ENCODE measurements around the gene KRTAP1-5. TPM values are rescaled to one million over a fixed set of nuclear protein-coding genes. Genes with fewer than 3 reads are reported as not detected.
"Not testable (repeated sequence)": the region's sequence is repeated elsewhere in the genome, so short reads cannot be mapped to it uniquely, and the experiment has no call there.

The KRTAP1-5 gene, protein sequence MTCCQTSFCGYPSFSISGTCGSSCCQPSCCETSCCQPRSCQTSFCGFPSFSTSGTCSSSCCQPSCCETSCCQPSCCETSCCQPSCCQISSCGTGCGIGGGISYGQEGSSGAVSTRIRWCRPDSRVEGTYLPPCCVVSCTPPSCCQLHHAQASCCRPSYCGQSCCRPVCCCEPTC
- not detected for polyA plus RNA-seq (ENCODE audit: insufficient read length)

DNA sequence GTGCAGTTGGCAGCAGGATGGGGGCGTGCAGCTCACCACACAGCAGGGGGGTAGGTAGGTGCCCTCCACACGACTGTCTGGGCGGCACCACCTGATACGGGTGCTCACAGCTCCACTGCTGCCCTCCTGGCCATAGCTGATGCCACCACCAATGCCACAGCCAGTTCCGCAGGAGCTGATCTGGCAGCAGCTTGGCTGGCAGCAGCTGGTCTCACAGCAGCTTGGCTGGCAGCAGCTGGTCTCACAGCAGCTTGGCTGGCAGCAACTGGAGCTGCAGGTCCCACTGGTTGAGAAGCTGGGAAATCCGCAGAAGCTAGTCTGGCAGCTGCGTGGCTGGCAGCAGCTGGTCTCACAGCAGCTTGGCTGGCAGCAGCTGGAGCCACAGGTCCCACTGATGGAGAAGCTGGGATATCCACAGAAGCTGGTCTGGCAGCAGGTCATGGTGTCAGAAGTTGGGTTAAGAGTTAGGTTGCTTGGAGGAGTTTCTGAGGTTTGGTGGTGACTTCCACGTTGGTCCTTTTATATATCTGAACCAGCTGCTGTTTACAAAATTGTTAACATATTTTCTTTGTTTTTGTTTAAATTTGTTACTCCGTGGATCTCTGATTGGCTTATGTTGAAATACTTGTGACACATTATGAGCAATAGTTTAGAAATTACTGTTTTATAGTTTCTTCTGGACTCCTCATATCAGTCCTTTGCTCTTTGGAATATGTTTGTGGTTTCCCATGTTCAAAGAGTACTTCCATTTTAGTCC lies at the start of gene KRTAP1-5:
KRTAP1-5 (minus strand) TSS at position 494 of the 757 bp plus-strand sequence; CDS start at position 441, 53 bp downstream.
- no peak for DNase-seq (ENCODE audit: low read depth)

DNA sequence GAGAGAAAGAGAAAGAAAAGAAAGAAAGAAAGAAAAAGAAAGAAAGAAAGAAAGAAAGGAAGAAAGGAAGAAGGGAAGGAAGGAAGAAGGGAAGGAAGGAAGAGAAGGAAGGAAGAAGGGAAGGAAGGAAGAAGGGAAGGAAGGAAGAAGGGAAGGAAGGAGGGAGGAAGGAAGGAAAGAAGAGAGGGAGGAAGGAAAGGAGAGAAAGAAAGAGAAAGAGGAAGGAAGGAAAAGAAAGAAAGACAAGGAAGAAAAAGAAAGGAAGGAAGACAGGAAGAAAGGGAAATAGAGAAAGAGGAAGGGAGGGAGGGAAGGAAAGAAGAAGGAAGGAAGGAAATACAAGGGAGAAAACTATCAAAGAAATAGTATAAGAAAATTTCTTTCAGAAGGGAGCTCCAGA lies 49.8 kb upstream of the KRTAP1-5 start:
- DNase-seq (ENCODE audit: low read depth) = no peak

DNA sequence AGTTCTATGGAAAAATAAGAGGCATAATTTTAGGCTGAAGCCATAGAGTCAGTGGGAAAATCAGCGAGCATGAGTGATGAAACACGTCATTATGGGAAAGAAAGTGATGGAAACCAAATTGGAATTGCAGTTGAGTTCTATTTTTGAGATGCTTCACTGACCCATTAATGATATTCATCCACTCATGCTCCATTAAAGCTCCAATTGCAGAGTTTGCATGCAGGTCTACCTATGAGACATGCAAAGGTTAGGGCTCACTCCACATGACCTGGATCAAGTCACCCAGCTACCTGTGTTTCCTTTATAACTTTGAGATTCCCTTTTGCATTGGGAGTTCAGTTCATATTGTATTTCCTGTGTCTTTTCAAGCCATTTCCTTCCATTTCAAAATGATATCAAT lies 46.7 kb upstream of the KRTAP1-5 start:
- DNase-seq (ENCODE audit: low read depth) = no peak

DNA sequence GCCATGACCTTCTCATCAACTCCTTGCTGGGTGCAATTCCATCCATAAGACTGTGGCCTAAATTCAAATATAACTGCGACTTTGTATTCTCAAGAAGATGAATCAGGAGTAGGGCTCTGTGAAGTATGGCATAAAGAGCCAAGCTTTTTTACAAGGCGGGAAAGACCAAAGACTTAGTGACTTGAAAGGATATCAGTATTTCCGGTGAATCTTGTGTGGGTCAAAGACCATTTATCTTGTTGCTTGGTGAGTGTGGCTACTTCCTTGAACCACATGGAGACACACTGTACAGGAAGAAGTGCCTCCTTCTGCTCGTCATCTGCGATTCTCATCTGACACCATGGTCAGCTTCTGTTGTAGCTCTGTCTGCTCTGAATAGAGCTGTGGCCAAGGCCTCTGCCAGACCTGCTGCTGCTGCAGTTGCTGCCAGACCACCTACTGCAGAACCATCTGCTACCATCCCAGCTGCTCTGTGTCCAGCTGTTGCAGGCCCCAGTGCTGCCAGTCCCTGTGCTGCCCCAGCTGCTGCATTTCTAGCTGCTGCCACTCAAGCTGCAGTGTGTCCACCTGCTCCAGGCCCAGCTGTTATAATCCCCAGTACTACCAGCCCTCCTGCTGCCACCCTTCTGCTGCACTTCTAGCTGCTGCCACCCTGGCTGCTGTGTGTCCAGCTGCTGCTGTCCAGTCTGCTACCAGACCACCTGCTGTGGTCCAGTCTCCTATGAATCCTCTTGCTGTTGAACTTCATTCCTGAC lies 44.8 kb upstream of the KRTAP1-5 start:
- DNase-seq (ENCODE audit: low read depth) = no peak

DNA sequence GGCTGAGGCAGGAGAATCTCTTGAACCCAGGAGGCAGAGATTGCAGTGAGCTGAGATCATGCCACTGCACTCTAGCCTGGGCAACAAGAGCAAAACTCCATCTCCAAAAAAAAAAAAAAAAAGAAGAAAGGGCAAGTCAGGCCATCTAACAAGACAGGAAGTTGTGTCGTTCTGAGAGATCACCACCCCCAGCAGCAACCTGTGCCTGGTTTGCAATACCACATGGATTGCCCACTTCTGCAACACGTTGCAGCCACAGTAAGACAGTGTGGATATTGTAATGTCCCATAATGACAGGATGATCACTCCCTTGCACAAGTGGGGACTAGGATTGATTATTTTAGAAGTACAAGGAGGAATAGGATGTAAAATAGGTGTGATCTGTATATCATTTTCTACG lies 42.0 kb upstream of the KRTAP1-5 start:
- no peak for DNase-seq (ENCODE audit: low read depth)

DNA sequence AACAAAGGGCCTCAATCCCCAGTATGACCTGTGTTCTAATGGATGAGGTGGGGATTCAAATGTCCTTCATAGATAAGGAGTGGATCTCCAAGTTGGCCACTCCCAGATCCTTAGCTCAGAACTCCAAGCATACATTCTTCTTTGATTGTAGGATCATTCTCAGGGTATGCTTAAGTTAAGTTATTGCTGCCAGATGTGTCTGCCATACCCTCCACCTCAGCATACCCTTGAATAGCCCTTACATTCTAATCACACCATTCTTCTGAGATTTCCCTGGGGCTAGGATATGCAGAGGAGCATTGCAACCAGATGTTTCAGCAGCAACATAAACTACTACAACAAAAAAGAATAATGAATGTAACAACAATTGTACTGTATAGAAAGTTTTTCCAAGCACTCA lies 40.3 kb upstream of the KRTAP1-5 start:
- no peak for DNase-seq (ENCODE audit: low read depth)

DNA sequence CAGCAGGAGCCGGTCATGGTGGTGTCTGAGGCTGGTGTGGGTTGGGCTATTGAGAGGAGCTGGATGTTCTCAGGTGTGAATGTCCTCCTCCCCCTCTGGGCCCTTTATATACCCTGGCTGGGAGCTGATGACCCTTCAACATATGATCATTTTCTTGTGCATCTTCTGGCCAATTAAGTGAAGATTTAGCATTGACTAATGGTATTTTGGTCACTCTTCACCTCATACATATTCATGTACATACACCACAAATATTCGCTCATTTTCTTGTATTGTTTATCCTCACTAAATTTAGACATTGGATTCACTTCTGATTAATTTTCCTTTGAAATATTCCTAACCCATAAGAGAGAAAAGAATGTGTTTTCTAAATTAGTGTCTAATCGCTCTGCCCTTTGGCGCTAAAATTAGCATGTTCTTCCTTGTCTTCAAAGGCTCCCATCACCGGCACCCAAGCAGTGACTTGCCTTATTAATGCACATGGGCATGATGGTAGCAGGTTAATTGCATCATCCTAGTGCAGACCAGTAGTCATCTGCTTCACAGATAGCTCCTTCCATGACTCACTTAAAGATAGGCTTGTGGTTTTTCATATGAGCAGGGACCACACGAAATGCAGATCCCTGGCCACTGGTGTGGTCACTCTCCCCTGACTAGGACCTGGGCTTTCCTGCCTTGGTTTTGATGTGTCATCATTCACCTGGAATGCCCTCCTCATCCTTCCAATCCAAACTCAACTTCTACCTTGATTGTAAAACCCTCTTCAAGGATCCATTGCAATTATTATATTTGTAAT lies 39.0 kb upstream of the KRTAP1-5 start, which contains the start of gene KRTAP2-4:
KRTAP2-4 (minus strand) TSS at position 51 of the 796 bp plus-strand sequence; CDS start at position 17, 34 bp downstream.
- no peak for DNase-seq (ENCODE audit: low read depth)

DNA sequence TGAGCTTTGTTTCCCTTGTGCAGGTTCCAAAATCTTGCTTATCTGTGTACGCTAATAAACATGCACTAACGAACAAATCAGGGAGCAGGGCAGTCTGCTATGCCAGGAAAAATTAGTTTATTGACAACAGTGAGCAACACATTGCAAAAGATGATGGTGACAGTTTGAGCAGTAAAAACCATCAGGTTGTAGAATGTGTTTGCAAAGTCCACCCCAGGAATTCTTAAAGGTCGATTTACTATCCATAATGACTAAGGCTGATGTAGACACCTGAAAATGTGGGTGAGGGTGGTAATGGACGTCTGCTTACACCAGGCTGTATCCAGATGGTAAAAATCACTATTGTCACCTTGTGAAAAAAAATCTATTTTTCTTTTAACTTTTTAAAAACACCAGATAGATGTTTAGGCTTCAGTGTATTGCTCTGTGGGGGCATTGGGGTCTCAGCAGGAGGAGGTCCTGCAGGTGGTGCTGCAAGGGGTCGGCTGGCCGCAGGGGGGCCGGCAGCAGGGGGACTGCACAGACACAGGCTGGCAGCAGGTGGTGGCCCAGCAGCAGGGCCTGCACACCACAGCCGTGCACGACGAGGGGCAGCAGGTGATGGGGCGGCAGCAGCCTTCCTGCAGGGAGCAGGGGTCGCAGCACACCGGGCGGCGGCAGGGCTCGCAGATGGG lies 38.1 kb upstream of the KRTAP1-5 start:
- not testable (repeated sequence) for DNase-seq (ENCODE audit: low read depth)

DNA sequence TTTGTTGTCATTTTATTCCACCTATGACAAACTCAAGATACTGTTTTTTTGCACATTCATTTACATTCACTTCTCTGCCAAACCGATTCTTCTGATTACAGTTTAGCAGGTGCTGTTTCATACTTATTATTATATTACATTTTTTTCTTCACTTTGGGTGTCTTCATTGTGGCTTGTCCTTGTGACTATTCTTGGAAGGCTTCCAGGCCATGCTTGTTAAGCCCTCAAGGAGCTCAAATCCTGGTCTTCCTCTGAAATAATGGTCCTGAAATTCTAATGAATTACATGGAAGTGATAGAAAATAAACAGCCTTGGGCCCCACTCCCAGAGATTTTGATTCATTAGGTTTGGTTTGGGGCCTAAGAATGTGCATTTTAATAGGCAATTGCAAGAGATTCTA lies 37.3 kb upstream of the KRTAP1-5 start:
- no peak for DNase-seq (ENCODE audit: low read depth)

DNA sequence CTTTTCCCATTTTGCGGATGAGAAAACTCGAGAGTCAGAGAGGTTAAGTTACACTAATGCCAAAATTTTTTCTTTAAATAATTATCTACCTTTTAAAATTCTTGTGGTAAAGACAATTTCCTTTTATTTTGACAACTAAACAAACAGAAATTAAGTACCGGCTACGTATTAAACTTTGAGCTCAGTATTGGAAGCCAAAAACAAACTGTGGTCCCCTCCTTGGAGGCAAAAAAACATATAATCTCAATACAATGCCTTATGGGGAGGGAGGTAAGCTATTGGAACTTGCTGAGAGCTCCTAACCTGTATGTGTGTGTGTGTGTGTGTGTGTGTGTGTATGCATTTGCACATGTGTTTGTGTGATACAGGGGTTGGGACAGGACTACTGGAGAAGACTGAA lies 36.4 kb upstream of the KRTAP1-5 start:
- no peak for DNase-seq (ENCODE audit: low read depth)

DNA sequence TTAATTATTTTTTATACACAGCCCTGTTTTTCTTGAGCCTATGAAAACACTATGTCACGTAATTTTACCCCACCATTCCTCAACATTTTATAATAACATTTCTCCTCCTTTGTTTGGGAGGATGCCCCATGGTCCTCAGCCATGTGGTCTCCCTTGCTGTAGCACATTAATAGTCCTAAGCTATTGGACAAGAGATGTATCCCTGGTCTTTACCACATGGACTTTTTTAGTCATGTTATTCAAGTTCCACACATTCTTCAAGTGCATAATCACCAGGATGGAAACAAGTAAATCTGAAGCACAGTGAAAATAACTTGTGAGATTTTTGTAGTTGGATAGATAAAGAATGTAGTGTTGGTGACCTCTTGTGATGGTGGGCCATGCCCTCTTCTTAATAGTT lies 35.0 kb upstream of the KRTAP1-5 start:
- DNase-seq (ENCODE audit: low read depth) = no peak

DNA sequence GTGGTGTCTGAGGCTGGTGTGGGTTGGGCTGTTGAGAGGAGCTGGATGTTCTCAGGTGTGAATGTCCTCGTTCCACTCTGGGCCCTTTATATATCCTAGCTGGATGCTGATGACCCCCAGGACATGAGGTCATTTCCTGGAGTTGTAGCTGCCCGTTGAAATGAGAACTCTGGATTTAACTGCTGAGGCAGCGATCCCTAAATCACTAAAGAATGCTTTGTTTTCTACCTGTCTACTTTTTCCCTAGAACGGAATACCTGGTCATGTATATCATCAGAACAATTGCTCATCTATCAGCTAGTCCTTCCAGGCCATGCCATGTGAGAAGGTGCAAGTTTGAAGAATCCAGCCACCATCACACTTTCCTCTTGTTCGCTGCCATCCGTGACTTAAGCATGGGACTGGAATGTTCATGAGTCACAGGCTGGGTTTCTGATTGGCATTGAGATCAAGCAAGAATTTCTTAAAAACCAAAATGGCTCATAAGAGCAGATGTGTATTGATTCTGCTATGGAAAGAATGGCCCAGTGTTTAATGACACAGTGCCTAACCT lies 33.1 kb upstream of the KRTAP1-5 start, which contains the start of gene KRTAP2-3:
KRTAP2-3 (minus strand) TSS at position 63 of the 553 bp plus-strand sequence. CDS start 64 bp downstream, outside the sequence.
- no peak for DNase-seq (ENCODE audit: low read depth)

DNA sequence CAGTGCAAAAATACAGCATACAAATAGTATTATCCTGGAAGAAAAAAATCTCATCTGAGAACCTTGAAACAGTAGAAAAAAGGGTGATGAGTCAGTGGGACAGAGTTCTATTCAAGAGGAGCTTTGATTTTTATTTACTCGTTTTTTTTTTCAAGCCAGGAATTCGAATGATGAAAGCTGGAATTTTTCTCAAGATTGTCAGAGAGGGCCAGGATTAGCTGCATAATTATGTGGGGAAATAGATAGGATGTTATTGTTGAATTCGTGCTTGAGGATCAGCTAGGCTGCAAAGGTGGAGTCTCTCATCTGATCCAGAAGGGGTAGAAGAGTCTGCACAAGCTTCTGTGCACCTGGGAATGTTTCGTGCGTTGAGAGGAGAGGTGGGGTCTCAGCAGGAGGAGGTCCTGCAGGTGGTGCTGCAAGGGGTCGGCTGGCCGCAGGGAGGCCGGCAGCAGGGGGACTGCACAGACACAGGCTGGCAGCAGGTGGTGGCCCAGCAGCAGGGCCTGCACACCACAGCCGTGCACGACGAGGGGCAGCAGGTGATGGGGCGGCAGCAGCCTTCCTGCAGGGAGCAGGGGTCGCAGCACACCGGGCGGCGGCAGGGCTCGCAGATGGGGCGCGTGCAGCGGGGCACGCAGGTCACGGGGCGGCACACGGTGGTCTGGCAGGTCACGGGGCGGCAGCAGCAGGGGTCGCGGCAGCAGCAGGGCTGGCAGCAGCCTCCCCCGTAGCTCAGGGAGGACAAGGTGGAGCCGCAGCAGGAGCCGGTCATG lies 32.5 kb upstream of the KRTAP1-5 start:
- DNase-seq (ENCODE audit: low read depth) = not testable (repeated sequence)

DNA sequence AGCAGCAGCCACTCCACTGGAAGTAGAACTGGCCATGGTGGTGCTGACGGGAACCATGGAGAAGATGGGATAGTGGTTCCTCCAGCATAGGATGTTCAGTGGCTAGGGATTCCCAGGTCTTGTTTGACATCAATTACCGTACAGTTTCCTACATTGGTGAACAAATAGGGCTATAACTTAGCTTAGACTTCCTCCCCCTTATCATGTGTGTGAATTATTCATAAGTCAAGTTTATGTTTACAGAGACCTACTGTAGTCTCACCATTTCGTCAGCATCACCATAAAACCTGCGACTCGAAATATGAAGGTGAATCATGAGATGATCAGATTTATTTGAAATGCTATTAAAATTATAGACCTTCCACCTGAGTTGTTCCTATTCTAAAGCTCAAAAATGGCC lies 31.7 kb upstream of the KRTAP1-5 start:
- no peak for DNase-seq (ENCODE audit: low read depth)

DNA sequence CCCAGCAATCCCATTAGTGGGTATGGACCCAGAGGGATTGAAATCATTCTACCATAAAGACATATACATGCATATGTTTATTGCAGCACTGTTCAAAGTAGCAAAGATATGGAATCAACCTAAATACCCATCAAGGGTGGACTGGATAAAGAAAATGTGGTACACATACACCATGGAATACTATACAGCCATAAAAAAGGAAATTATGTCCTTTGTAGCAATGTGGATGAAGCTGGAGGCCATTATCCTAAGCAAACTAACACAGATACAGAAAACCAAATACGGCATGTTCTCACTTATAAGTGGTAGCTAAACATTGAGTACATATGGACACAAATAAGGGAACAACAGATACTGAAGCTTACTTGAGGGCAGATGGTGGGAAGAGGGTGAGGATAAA lies 30.5 kb upstream of the KRTAP1-5 start:
- DNase-seq (ENCODE audit: low read depth) = no peak

DNA sequence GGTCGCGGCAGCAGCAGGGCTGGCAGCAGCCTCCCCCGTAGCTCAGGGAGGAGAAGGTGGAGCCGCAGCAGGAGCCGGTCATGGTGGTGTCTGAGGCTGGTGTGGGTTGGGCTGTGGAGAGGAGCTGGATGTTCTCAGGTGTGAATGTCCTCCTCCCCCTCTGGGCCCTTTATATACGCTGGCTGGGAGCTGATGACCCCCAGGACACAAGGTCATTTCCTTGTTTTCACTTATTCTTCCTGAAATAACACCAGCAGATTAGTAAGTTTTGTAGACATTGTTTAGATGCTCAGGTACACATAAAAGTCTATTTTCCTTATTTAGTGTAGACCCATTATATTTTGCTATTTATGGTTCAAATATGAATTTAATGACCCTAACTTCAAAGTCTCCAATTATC lies 28.1 kb upstream of the KRTAP1-5 start, which contains the start of gene KRTAP2-2:
KRTAP2-2 (minus strand) TSS at position 101 of the 400 bp plus-strand sequence; CDS start at position 82, 19 bp downstream.
- not testable (repeated sequence) for DNase-seq (ENCODE audit: low read depth)

DNA sequence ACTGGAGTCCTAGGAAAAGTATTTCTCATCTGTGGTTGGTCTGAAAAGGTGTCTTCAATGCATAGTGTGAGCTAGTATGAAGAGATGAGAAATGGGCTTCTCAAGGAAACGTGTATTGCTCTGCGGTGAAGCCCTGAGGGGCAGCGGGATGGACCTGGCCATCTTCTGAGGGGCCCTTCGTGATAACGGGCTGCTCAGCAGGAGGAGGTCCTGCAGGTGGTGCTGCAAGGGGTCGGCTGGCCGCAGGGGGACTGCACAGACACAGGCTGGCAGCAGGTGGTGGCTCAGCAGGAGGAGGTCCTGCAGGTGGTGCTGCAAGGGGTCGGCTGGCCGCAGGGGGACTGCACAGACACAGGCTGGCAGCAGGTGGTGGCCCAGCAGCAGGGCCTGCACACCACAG lies 27.5 kb upstream of the KRTAP1-5 start:
- DNase-seq (ENCODE audit: low read depth) = not testable (repeated sequence)

DNA sequence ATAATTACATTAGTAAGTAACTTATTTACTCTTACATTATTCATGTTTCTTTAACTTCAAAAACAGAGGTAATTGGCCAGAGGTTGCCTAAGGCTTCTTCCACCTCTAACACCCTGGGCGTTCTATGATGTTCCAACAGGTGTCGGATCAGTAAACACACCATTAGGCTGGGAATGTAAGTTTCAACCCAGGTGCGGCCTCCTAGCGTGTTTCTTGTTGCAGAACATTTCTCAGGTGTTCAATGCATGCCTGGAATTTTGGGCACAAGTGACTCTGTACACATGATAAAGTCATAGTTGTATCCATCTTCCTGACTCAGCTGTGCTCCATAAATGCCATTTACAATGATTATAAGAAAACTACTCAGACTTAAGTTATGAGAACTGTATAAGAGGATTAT lies 27.0 kb upstream of the KRTAP1-5 start:
- no peak for DNase-seq (ENCODE audit: low read depth)

DNA sequence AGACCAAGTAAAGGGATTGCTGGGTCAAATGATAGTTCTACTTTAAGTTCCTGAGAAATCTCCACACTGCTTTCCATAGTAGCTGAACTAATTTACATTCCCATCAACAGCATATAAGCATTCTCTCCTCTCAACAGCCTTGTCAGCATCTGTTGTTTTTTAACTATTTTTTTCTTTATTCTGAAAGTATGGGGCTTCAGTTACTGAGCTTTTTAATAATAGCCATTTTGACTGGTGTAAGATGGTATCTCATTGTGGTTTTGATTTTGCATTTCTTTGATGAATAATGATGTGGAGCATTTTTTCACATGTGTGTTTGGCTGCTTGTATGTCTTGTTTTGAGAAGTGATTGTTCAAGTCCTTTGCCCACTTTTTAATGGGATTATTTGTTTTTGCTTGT lies 25.6 kb upstream of the KRTAP1-5 start:
- DNase-seq (ENCODE audit: low read depth) = no peak

DNA sequence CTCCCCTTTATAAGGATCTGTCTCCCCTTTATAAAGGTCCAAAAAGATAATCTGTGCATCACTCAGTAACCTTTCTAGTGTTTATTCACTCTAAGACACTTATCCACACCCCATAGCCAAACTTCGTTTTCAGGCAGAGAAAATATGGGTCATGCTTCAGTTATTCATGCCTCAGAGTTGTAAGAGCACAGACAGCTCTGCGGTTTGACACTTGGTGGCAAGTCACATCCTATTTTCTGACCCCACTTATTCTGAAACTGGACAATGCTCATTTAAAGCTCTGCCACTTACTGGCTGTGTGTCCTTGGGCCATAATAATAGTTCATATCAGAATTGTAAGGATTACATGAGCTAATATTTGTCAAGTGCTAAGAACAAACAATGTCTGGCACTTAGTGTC lies 22.1 kb upstream of the KRTAP1-5 start:
- no peak for DNase-seq (ENCODE audit: low read depth)
